ENCODE measurements around the gene CELF4. TPM values are rescaled to one million over a fixed set of nuclear protein-coding genes. Genes with fewer than 3 reads are reported as not detected.

The CELF4 gene
- total RNA-seq, 1 experiment from 2014 or later: not detected

GRCh38 chr18:37567994-37568359 lies 2.4 kb upstream of the CELF4 start:
- CTCF ChIA-PET: no interaction called here
- Histone ChIP-seq H3K27ac (ENCODE audit: low read length) (no peak overlapping the region), H3K36me3 (ENCODE audit: control insufficient read depth, insufficient read depth, low read length) (no peaks in the 10 kb centered on the region), H3K9me3 (ENCODE audit: control insufficient read depth, insufficient read depth, low read depth, low read length) (no peaks in the 10 kb centered on the region), H3K4me3 (ENCODE audit: low read depth in 2 of 2, low read length in 2 of 2) (no peak overlapping the region; a peak in 1 of 4 replicates), H3K27me3 (ENCODE audit: control insufficient read depth, insufficient read depth, low read length) (peaks cover 10% of the 10 kb centered on the region; the same call in 1 of the 2 replicates), H3K4me1 (ENCODE audit: control insufficient read depth, insufficient read depth, low read length) (no peaks in the 10 kb centered on the region)
- intact Hi-C loops (cut with micrococcal nuclease; ENCODE audit: unreplicated experiment): no loop called here
- BruUV-seq (replicated peaks): no TSS peak
- DNase-seq (ENCODE audit: low read depth, low spot score) (no peak), ATAC-seq (no peak)
- POLR2A ChIA-PET: no interaction called here
- in situ Hi-C loops (cut with HindIII; ENCODE audit: low pct_unique_long_range_greater_than_20kb, low sequenced_read_pairs): no loop called here
- TF ChIP-seq CTCF (IDR thresholded peaks at IDR 0.05): no peak
- no peak for TF ChIP-seq SIN3A (IDR thresholded peaks at IDR 0.05; ENCODE audit: borderline replicate concordance, insufficient read depth, low read depth, low read length)
- TF ChIP-seq TCF7L2 (IDR thresholded peaks at IDR 0.05; ENCODE audit: low read depth, low read length): no peak
- TF ChIP-seq POLR2AphosphoS5 (IDR thresholded peaks at IDR 0.05; ENCODE audit: low read depth, low read length): no peak
- no peak for TF ChIP-seq REST (IDR thresholded peaks at IDR 0.05; ENCODE audit: insufficient read depth in 1 of 2, low read depth in 2 of 2, low read length in 1 of 2)

GRCh38 chr18:37567061-37567993 lies 1.7 kb upstream of the CELF4 start:
- H3K9me3 ChIP-seq (ENCODE audit: control insufficient read depth, insufficient read depth, low read depth, low read length): no peaks in the 10 kb centered on the region
- no peak overlapping the region for H3K27ac ChIP-seq (ENCODE audit: low read length)
- TF ChIP-seq TCF7L2 (IDR thresholded peaks at IDR 0.05; ENCODE audit: low read depth, low read length) (no peak), POLR2AphosphoS5 (IDR thresholded peaks at IDR 0.05; ENCODE audit: low read depth, low read length) (no peak), REST (IDR thresholded peaks at IDR 0.05; ENCODE audit: insufficient read depth in 1 of 2, low read depth in 2 of 2, low read length in 1 of 2) (no peak), CTCF (IDR thresholded peaks at IDR 0.05) (no peak), SIN3A (IDR thresholded peaks at IDR 0.05; ENCODE audit: borderline replicate concordance, insufficient read depth, low read depth, low read length) (no peak)
- no TSS peak for BruUV-seq (replicated peaks)
- ChIA-PET POLR2A (no interaction called here), CTCF (interaction anchor here (0.7 kb wide), 1 partner anchor 1283 kb away, joined by 4 read pairs; no protein-coding TSS in a partner anchor)
- DNase-seq (ENCODE audit: low read depth, low spot score) (no peak), ATAC-seq (no peak)
- no peaks in the 10 kb centered on the region for H3K36me3 ChIP-seq (ENCODE audit: control insufficient read depth, insufficient read depth, low read length)
- H3K4me3 ChIP-seq (ENCODE audit: low read depth in 2 of 2, low read length in 2 of 2): peak overlapping the region; percentile 32 to 49
- H3K27me3 ChIP-seq (ENCODE audit: control insufficient read depth, insufficient read depth, low read length): peaks cover 12% of the 10 kb centered on the region
- in situ Hi-C loops (cut with HindIII; ENCODE audit: low pct_unique_long_range_greater_than_20kb, low sequenced_read_pairs): no loop called here
- intact Hi-C loops (cut with micrococcal nuclease; ENCODE audit: unreplicated experiment): no loop called here
- H3K4me1 ChIP-seq (ENCODE audit: control insufficient read depth, insufficient read depth, low read length): no peaks in the 10 kb centered on the region
